ENCODE data around the gene VSIG2. TPM values are rescaled to one million over a fixed set of nuclear protein-coding genes. Genes with fewer than 3 reads are reported as not detected.

Gene VSIG2
- total RNA-seq, 6 donors from 2014 or later = 32.5 to 55.3 (median 40.2) TPM

- 0 to 3% methylated on average over 14 to 37 of the region's 45 CpGs for WGBS, 2 donors
- DNase-seq (peak; percentile 49 to 87), ATAC-seq (ENCODE audit: low FRiP score in 2 of 2) (peak; percentile 62 to 69)
- peak overlapping the region; percentile 57 to 83 (median 76) for H3K27ac ChIP-seq
- peaks cover 0 to 6% (median 1%) of the 10 kb centered on the region in 4 donors for H3K27me3 ChIP-seq
- no peaks in the 10 kb centered on the region for H3K36me3 ChIP-seq
- peak overlapping the region; percentile 26 to 53 (median 44) for H3K4me3 ChIP-seq
- TF ChIP-seq POLR2A (IDR thresholded peaks at IDR 0.05) = peak in 1 of 4 donors; percentile 66
- no peak for TF ChIP-seq EP300 (IDR thresholded peaks at IDR 0.05)
- H3K4me1 ChIP-seq = peaks cover 9 to 20% (median 13%) of the 10 kb centered on the region in 4 donors
- no peaks in the 10 kb centered on the region for H3K9me3 ChIP-seq
These were observed 34.0 kb downstream of the VSIG2 start for GRCh38 chr11:124717786-124718651.

- no peaks in the 10 kb centered on the region for H3K36me3 ChIP-seq
- H3K27me3 ChIP-seq = peaks cover 0 to 6% (median 1%) of the 10 kb centered on the region in 4 donors
- H3K27ac ChIP-seq = peak overlapping the region; percentile 57 to 83 (median 76)
- peaks cover 9 to 20% (median 13%) of the 10 kb centered on the region in 4 donors for H3K4me1 ChIP-seq
- ATAC-seq (ENCODE audit: low FRiP score in 2 of 2) (peak in 1 of 2 donors; percentile 31), DNase-seq (no peak)
- 33 to 42% methylated on average over 5 to 7 of the region's 7 CpGs for WGBS, 2 donors
- H3K9me3 ChIP-seq = no peaks in the 10 kb centered on the region
- no peak for TF ChIP-seq EP300 (IDR thresholded peaks at IDR 0.05)
- no peak for TF ChIP-seq POLR2A (IDR thresholded peaks at IDR 0.05)
- TF ChIP-seq POLR2AphosphoS5 (IDR thresholded peaks at IDR 0.05) = no peak
- TF ChIP-seq CTCF (IDR thresholded peaks at IDR 0.05) = no peak
- H3K4me3 ChIP-seq = peak overlapping the region; percentile 26 to 53 (median 44)
These were observed 34.7 kb downstream of the VSIG2 start for GRCh38 chr11:124717421-124717785.

GRCh38 chr11:124716591-124716990 is 35.5 kb downstream of the VSIG2 start:
- DNase-seq (no peak), ATAC-seq (ENCODE audit: low FRiP score in 2 of 2) (no peak)
- H3K27me3 ChIP-seq = peaks cover 0 to 6% (median 1%) of the 10 kb centered on the region in 4 donors
- H3K27ac ChIP-seq = peak overlapping the region in 1 of 4 donors; percentile 2
- no peaks in the 10 kb centered on the region for H3K9me3 ChIP-seq
- TF ChIP-seq CTCF (IDR thresholded peaks at IDR 0.05) = no peak
- TF ChIP-seq POLR2AphosphoS5 (IDR thresholded peaks at IDR 0.05) = no peak
- peaks cover 9 to 20% (median 13%) of the 10 kb centered on the region in 4 donors for H3K4me1 ChIP-seq
- no peaks in the 10 kb centered on the region for H3K36me3 ChIP-seq
- 64 to 69% methylated on average over 3 of the region's 3 CpGs for WGBS, 2 donors
- no peak overlapping the region for H3K4me3 ChIP-seq

GRCh38 chr11:124712392-124712791 is 39.7 kb downstream of the VSIG2 start:
- ATAC-seq (ENCODE audit: low FRiP score in 2 of 2) (no peak), DNase-seq (no peak)
- Histone ChIP-seq H3K27ac (no peak overlapping the region), H3K36me3 (no peaks in the 10 kb centered on the region), H3K9me3 (peaks cover 0 to 4% (median 0%) of the 10 kb centered on the region in 4 donors), H3K4me3 (no peak overlapping the region), H3K4me1 (peaks cover 0 to 5% (median 2%) of the 10 kb centered on the region in 4 donors), H3K27me3 (no peaks in the 10 kb centered on the region)
- 61 to 84% methylated on average over 3 of the region's 3 CpGs for WGBS, 2 donors
- TF ChIP-seq CTCF (IDR thresholded peaks at IDR 0.05) (no peak), POLR2A (IDR thresholded peaks at IDR 0.05) (no peak), POLR2AphosphoS5 (IDR thresholded peaks at IDR 0.05) (no peak), EP300 (IDR thresholded peaks at IDR 0.05) (no peak)

- WGBS, 2 donors = 90 to 92% methylated on average over 4 of the region's 4 CpGs
- TF ChIP-seq POLR2A (IDR thresholded peaks at IDR 0.05) (no peak), CTCF (IDR thresholded peaks at IDR 0.05) (no peak), POLR2AphosphoS5 (IDR thresholded peaks at IDR 0.05) (no peak)
- Histone ChIP-seq H3K4me3 (no peak overlapping the region), H3K27me3 (no peaks in the 10 kb centered on the region), H3K27ac (no peak overlapping the region), H3K4me1 (peaks cover 0 to 4% (median 0%) of the 10 kb centered on the region in 4 donors), H3K36me3 (no peaks in the 10 kb centered on the region), H3K9me3 (peaks cover 0 to 4% (median 0%) of the 10 kb centered on the region in 4 donors)
- ATAC-seq (ENCODE audit: low FRiP score in 2 of 2) (no peak), DNase-seq (no peak)
These were observed 44.2 kb downstream of the VSIG2 start for GRCh38 chr11:124707829-124708228.

Data from upper lobe of left lung (tissue), 6 donors.